H9 (cell line): Measurements from ENCODE around the gene ANKRD62. TPM values are rescaled to one million over a fixed set of nuclear protein-coding genes. Genes with fewer than 3 reads are reported as not detected.

Experiments used
- DNase-seq: peaks from one replicate; pipeline ENCODE4 v3.0.0-alpha.2; 2017
- H2AFZ ChIP-seq: one replicate; pipeline ENCODE4 v1.6.1; 2013; ENCODE audit warnings: mild to moderate bottlenecking, low read length, control low read depth, moderate library complexity
- H2AK5ac ChIP-seq: 2 replicates; pipeline ENCODE4 v1.6.1; 2013; ENCODE audit warnings: low read length, control low read depth, mixed read lengths; ENCODE audit not compliant: insufficient read length
- H2BK120ac ChIP-seq: one replicate; pipeline ENCODE4 v1.6.1; 2013; ENCODE audit warnings: low read depth, mild to moderate bottlenecking, low read length, control low read depth, inconsistent platforms; ENCODE audit not compliant: poor library complexity, severe bottlenecking
- H2BK12ac ChIP-seq: 2 replicates; pipeline ENCODE4 v1.6.1; 2013; ENCODE audit warnings: low read length, control low read depth, mixed read lengths, low read depth; ENCODE audit not compliant: insufficient read length
- H2BK15ac ChIP-seq: 2 replicates; pipeline ENCODE4 v1.6.1; 2013; ENCODE audit warnings: low read depth, low read length, control low read depth
- H2BK20ac ChIP-seq: one replicate; pipeline ENCODE4 v1.6.1; 2013; ENCODE audit warnings: low read depth, mild to moderate bottlenecking, low read length, control low read depth, inconsistent platforms; ENCODE audit not compliant: poor library complexity, severe bottlenecking
- H2BK5ac ChIP-seq: 2 replicates; pipeline ENCODE4 v1.6.1; 2013; ENCODE audit warnings: low read length, control low read depth, mixed read lengths; ENCODE audit not compliant: insufficient read length
- H3K14ac ChIP-seq: 2 replicates; pipeline ENCODE4 v1.6.1; 2013; ENCODE audit warnings: low read length, control low read depth; ENCODE audit not compliant: insufficient read depth
- H3K18ac ChIP-seq: 2 replicates; pipeline ENCODE4 v1.6.1; 2013; ENCODE audit warnings: low read depth, mild to moderate bottlenecking, mixed read lengths, low read length, control low read depth; ENCODE audit not compliant: insufficient read length
- H3K23ac ChIP-seq: 2 replicates; pipeline ENCODE4 v1.6.1; 2013; ENCODE audit warnings: low read length, control low read depth, mixed read lengths, low read depth; ENCODE audit not compliant: insufficient read length
- H3K23me2 ChIP-seq: 2 replicates; pipeline ENCODE4 v1.6.1; 2013; ENCODE audit warnings: low read depth, mild to moderate bottlenecking, mixed read lengths, low read length, control low read depth; ENCODE audit not compliant: insufficient read length, poor library complexity, severe bottlenecking
- H3K27ac ChIP-seq: 2 replicates; pipeline ENCODE4 v1.5.1; 2013; ENCODE audit warnings: low read length, control low read depth, mixed read lengths, low read depth; ENCODE audit not compliant: insufficient read length
- H3K27me3 ChIP-seq: 2 replicates; pipeline ENCODE4 v1.6.1; 2013; ENCODE audit warnings: low read length, control low read depth, inconsistent platforms; ENCODE audit not compliant: insufficient read depth
- H3K4ac ChIP-seq: 2 replicates; pipeline ENCODE4 v1.6.1; 2013; ENCODE audit warnings: low read depth, mild to moderate bottlenecking, control low read depth, inconsistent platforms, low read length, moderate library complexity
- H3K4me1 ChIP-seq: 2 replicates; pipeline ENCODE4 v1.6.1; 2013; ENCODE audit warnings: low read length, control low read depth, inconsistent platforms; ENCODE audit not compliant: insufficient read depth
- H3K4me2 ChIP-seq: 2 replicates; pipeline ENCODE4 v1.6.1; 2013; ENCODE audit warnings: low read length, control low read depth, mixed read lengths; ENCODE audit not compliant: insufficient read length, insufficient read depth
- H3K56ac ChIP-seq: 2 replicates; pipeline ENCODE4 v1.6.1; 2013; ENCODE audit warnings: low read depth, mild to moderate bottlenecking, mixed read lengths, low read length, control low read depth; ENCODE audit not compliant: insufficient read length
- H3K79me1 ChIP-seq: 2 replicates; pipeline ENCODE4 v1.6.1; 2013; ENCODE audit warnings: low read depth, mild to moderate bottlenecking, moderate library complexity, low read length, control low read depth, inconsistent platforms; ENCODE audit not compliant: insufficient read depth, poor library complexity, severe bottlenecking
- H3K79me2 ChIP-seq: 2 replicates; pipeline ENCODE4 v1.6.1; 2013; ENCODE audit warnings: low read length, control low read depth, inconsistent platforms; ENCODE audit not compliant: insufficient read depth
- H3K9ac ChIP-seq: 2 replicates; pipeline ENCODE4 v1.6.1; 2013; ENCODE audit warnings: low read length, control low read depth, mixed read lengths; ENCODE audit not compliant: insufficient read length; ENCODE audit errors: extremely low read depth
- H3K9me3 ChIP-seq: one replicate; pipeline ENCODE4 v1.6.1; 2013; ENCODE audit warnings: low read depth, low read length, inconsistent platforms; ENCODE audit not compliant: control insufficient read depth
- H3T11ph ChIP-seq: one replicate; pipeline ENCODE4 v1.6.1; 2013; ENCODE audit warnings: mild to moderate bottlenecking, low read length, control low read depth, inconsistent platforms
- H4K20me1 ChIP-seq: one replicate; pipeline ENCODE4 v1.6.1; 2013; ENCODE audit not compliant: control insufficient read depth, insufficient read length, insufficient read depth
- H4K5ac ChIP-seq: 2 replicates; pipeline ENCODE4 v1.6.1; 2013; ENCODE audit warnings: low read depth, mild to moderate bottlenecking, mixed read lengths, low read length, control low read depth; ENCODE audit not compliant: insufficient read length
- H4K8ac ChIP-seq: replicated peaks from 2 replicates; pipeline ENCODE4 v1.6.1; 2013; ENCODE audit warnings: low read length, control low read depth, mixed read lengths, low read depth; ENCODE audit not compliant: insufficient read length
- H4K91ac ChIP-seq: 2 replicates; pipeline ENCODE4 v1.6.1; 2013; ENCODE audit warnings: low read depth, mild to moderate bottlenecking, moderate library complexity, mixed read lengths, low read length, control low read depth; ENCODE audit not compliant: insufficient read length
- H3K27ac Mint-ChIP-seq, 3 experiments: 2 replicates in 2 of 3; 3 replicates in 1 of 3; pipeline ENCODE4 v1.8.0; 2020 to 2021; ENCODE audit warnings: mixed read lengths in 3 of 3, mild to moderate bottlenecking in 1 of 3, moderate library complexity in 1 of 3
- H3K27me3 Mint-ChIP-seq: 2 replicates; pipeline ENCODE4 v1.8.0; 2021; ENCODE audit warnings: low read depth, mild to moderate bottlenecking, moderate library complexity, mixed read lengths
- H3K36me3 Mint-ChIP-seq, 3 experiments: 2 replicates in 2 of 3; 3 replicates in 1 of 3; pipeline ENCODE4 v1.8.0; 2020 to 2021; ENCODE audit warnings: low read depth in 3 of 3, mixed read lengths in 3 of 3; ENCODE audit not compliant: insufficient read depth in 1 of 3
- H3K4me1 Mint-ChIP-seq, 2 experiments: 2 replicates each; pipeline ENCODE4 v1.8.0; 2020; ENCODE audit warnings: mixed read lengths in 2 of 2
- H3K4me3 Mint-ChIP-seq, 2 experiments: 2 replicates in 1 of 2; 3 replicates in 1 of 2; pipeline ENCODE4 v1.8.0; 2020 to 2021; ENCODE audit warnings: mild to moderate bottlenecking in 2 of 2, mixed read lengths in 2 of 2, moderate library complexity in 1 of 2
- H3K9me3 Mint-ChIP-seq, 2 experiments: 2 replicates in 1 of 2; 3 replicates in 1 of 2; pipeline ENCODE4 v1.8.0; 2020; ENCODE audit warnings: mild to moderate bottlenecking in 2 of 2, mixed read lengths in 2 of 2, moderate library complexity in 1 of 2
- CTCF ChIP-seq: fragments of 200-600 bp; sonication (generic); conservative IDR thresholded peaks from 3 replicates; pipeline ENCODE4 v1.8.0; 2021; ENCODE audit warnings: antibody characterized with exemption, mild to moderate bottlenecking
- WGBS: extraction: QIAGEN DNeasy Blood & Tissue Kit; methylation state at CpG from one replicate; pipeline ENCODE4 v1.1.7; 2013; ENCODE audit warnings: missing lambda C conversion rate, low lambda C conversion rate, mixed read lengths; ENCODE audit not compliant: insufficient read length; ENCODE audit errors: extremely low coverage; 5-methylcytosine and 5-hydroxymethylcytosine counted together
- total RNA-seq: library from RNA; stranded (reverse); gene quantifications from 2 replicates; pipeline ENCODE4 v1.2.1, GENCODE V29; 2021

The ANKRD62 gene
- total RNA-seq, 1 experiment from 2014 or later, result not detected

DNA sequence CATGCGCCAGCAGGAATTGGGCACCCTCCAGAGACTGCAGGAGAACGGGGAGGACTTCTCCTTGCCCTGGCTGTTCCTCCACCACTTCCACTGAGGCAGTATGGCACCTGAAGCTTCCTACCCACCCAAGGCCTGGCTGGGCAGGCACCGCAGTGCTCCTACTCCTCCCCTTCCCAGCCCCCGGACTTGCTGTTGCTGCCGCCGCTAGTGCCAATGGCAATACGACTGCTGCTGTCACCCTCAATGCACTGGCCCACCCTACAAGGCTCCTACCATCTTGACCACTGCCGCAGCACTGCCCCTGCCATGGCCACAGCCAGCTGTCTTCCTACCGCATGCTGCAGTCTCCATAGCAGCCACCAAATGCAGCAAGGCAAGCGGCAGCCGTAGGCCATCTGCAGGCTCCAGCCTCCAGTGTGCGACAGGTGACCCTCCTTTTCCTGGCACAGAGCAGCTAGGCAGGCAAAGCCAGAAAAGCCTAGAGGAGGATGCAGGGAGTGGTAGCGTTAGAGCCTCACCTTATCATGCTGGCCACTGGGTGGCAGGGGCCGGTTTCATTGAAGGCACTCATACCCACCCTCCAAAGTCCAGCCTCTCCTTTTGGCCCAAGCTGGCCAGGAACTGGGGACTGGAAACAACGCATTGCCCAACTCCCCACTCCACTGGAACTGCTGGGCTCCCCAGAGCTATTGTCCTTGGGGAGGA is 47.4 kb upstream of the ANKRD62 start:
- no peak overlapping the region for H2AFZ ChIP-seq
- H3K4me1 Mint-ChIP-seq, result peaks cover 0 to 6% of the 10 kb centered on the region in 2 experiments; a peak in 2 of 4 replicates
- no peaks in the 10 kb centered on the region for H3K79me2 ChIP-seq
- no peak overlapping the region for H2AK5ac ChIP-seq
- H3K14ac ChIP-seq, result no peak overlapping the region
- no peaks in the 10 kb centered on the region; the same call in 1 of the 2 replicates for H3K27me3 Mint-ChIP-seq
- no peak overlapping the region for H4K5ac ChIP-seq
- no peaks in the 10 kb centered on the region for H3K23me2 ChIP-seq
- no peak overlapping the region for H3K4ac ChIP-seq
- no peaks in the 10 kb centered on the region for H3K27me3 ChIP-seq
- TF ChIP-seq CTCF, result no peak
- H3K36me3 Mint-ChIP-seq, result no peaks in the 10 kb centered on the region
- H4K91ac ChIP-seq, result no peak overlapping the region
- no peaks in the 10 kb centered on the region for H3K79me1 ChIP-seq
- no peak overlapping the region for H2BK5ac ChIP-seq
- peak overlapping the region in 1 of 3 experiments; percentile 68; a peak in 1 of 7 replicates for H3K27ac Mint-ChIP-seq
- H2BK20ac ChIP-seq, result no peak overlapping the region
- no CpG with 5 or more reads among the region's 15 CpGs for WGBS
- H2BK12ac ChIP-seq, result no peak overlapping the region
- no peak overlapping the region for H4K8ac ChIP-seq
- H3K56ac ChIP-seq, result no peak overlapping the region
- no peaks in the 10 kb centered on the region for H3K4me1 ChIP-seq
- H3K4me3 Mint-ChIP-seq, result no peak overlapping the region; a peak in 1 of 5 replicates
- no peaks in the 10 kb centered on the region for H4K20me1 ChIP-seq
- H2BK15ac ChIP-seq, result no peak overlapping the region
- no peak overlapping the region for H2BK120ac ChIP-seq
- H3K4me2 ChIP-seq, result no peak overlapping the region
- H3T11ph ChIP-seq, result no peak overlapping the region
- H3K18ac ChIP-seq, result no peak overlapping the region
- H3K23ac ChIP-seq, result no peak overlapping the region
- DNase-seq, result no peak
- no peak overlapping the region for H3K27ac ChIP-seq
- H3K9ac ChIP-seq, result no peak overlapping the region
- no peaks in the 10 kb centered on the region for H3K9me3 Mint-ChIP-seq
- no peaks in the 10 kb centered on the region for H3K9me3 ChIP-seq
